HPDE6-E6E7 (cell line): ENCODE measurements around the gene SLC6A11.

Source experiments
- DNase-seq: peaks from one replicate; pipeline ENCODE4 v3.0.0; 2011; ENCODE audit warnings: missing footprints; ENCODE audit errors: extremely low spot score

The SLC6A11 gene

GRCh38 chr3:10951295-10951926 lies 135.4 kb downstream of the SLC6A11 start:
- no peak for DNase-seq

GRCh38 chr3:10952525-10952924 lies 136.5 kb downstream of the SLC6A11 start:
- no peak for DNase-seq

GRCh38 chr3:10954740-10955139 lies 138.7 kb downstream of the SLC6A11 start:
- no peak for DNase-seq

- no peak for DNase-seq
These were observed 139.9 kb downstream of the SLC6A11 start for GRCh38 chr3:10955711-10956453.

- no peak for DNase-seq
These were observed 140.5 kb downstream of the SLC6A11 start for GRCh38 chr3:10956531-10956930.

- no peak for DNase-seq
These were observed 141.0 kb downstream of the SLC6A11 start for GRCh38 chr3:10956986-10957385.

GRCh38 chr3:10957976-10958749 lies 142.1 kb downstream of the SLC6A11 start:
- no peak for DNase-seq

GRCh38 chr3:10960255-10960654 lies 144.2 kb downstream of the SLC6A11 start:
- no peak for DNase-seq

GRCh38 chr3:10961921-10962320 lies 145.9 kb downstream of the SLC6A11 start:
- DNase-seq, result no peak

- DNase-seq, result no peak
These were observed 146.5 kb downstream of the SLC6A11 start for GRCh38 chr3:10962481-10963036.

- no peak for DNase-seq
These were observed 148.6 kb downstream of the SLC6A11 start for GRCh38 chr3:10964537-10965167.

GRCh38 chr3:10968401-10968800 lies 152.4 kb downstream of the SLC6A11 start:
- DNase-seq, result no peak

GRCh38 chr3:10970306-10970960 lies 154.4 kb downstream of the SLC6A11 start:
- DNase-seq, result no peak

GRCh38 chr3:10972072-10972782 lies 156.2 kb downstream of the SLC6A11 start:
- DNase-seq, result no peak

GRCh38 chr3:10973046-10973595 lies 157.1 kb downstream of the SLC6A11 start:
- DNase-seq, result no peak

GRCh38 chr3:10974131-10974530 lies 158.1 kb downstream of the SLC6A11 start:
- DNase-seq, result no peak

- no peak for DNase-seq
These were observed 158.8 kb downstream of the SLC6A11 start for GRCh38 chr3:10974746-10975375.

- DNase-seq, result no peak
These were observed 159.7 kb downstream of the SLC6A11 start for GRCh38 chr3:10975695-10976234.

GRCh38 chr3:10976770-10977169 lies 160.7 kb downstream of the SLC6A11 start:
- DNase-seq, result no peak
